GM18870 (cell line): ENCODE measurements around the gene MT1B.

ENCODE experiments used
- ATAC-seq: cut with Tn5 transposase; IDR thresholded peaks from one replicate; pipeline ENCODE4 v1.9.1; 2021; ENCODE audit warnings: moderate library complexity; ENCODE audit not compliant: unreplicated experiment

Gene MT1B

GRCh38 chr16:56683424-56684172 lies 31.9 kb downstream of the MT1B start:
- no peak for ATAC-seq

DNA sequence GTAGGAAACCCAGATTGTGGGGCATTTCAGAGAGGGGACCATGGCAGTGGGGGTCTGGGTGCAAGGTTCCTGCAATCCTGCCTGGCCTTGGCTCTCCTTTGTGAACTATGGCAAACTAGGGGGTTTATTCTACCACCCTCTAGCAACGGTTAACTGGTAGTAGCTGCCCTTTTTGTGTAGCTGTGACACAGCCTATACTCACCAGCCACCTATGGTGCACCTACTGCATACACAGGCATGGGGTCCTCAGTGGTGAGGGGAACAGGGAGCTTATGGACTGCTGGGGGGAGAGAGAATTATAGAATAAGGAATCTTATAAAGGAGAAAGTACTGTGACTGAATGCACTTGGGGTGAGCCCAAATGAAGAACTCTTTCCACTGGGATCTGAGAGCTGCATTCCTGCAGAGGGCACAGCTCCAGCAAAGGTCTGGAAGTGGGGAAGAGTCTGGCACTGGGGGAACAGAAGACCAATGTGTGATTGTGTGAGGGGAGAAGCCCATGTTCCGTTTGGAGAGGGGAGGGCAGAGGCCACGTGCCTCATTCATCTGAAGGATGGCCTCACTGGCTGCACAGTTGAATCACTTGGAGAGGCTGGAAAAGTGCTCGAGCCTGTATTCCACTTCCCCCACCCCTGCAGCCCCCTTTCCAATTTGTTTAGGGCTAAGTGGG lies 32.7 kb downstream of the MT1B start:
- ATAC-seq, result no peak

- no peak for ATAC-seq
Measured at GRCh38 chr16:56684926-56685590, 33.4 kb downstream of the MT1B start.

DNA sequence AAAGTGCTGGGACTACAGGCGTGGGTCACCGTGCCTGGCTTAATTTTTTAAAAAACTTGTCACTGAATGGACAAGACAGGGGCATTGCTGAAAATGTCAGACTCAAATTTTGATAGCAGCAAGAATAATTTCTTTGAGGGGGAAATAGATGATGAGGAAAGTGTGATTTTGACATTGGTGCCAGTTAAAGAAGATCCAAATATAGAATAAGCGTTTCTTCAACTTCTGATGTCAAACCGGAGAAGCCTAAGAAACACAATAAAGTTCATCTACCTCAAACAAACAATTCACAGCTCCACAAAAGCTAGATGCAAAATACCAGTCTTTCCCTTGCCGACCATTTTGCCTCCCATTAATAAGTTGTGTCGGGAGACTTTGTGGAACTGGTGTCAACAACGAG lies 35.1 kb downstream of the MT1B start:
- no peak for ATAC-seq

DNA sequence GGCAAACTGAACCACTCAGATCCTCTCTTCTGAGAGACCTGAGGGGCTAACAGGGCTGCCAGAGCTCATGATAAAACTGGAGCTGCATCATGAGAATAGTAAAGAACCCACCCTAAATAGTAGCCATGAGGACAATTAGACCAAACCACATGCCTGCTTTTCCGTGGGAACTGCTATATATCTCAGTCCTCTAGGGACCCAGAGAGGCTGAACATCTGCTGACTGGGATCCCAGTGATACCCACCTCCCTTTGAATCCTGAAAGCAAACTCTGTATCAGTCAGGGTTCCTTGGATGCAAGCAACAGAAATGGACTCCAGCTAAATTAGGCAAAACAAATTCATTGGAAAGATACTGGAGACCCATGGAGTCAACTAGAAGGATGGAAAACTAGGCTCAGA lies 37.1 kb downstream of the MT1B start:
- ATAC-seq, result no peak

DNA sequence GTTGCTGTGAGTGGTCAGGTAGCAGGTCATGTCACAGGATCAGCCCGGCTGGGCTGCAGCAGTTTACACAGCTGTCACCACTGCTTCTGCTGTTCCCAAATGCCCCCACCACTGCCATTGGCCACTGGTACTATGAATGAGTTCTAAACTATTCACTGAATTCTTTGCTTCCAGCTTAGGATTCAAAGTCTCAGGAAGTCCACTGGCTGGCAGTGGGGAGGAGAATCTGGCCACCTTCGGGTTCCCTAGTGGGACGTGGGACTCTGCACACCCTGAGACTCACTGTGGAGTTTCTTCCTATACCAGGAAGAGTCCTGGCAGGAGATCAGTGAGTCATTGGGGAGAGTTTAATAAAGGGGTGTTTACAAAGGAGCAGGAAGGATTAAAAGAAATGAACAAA lies 37.5 kb downstream of the MT1B start:
- no peak for ATAC-seq

DNA sequence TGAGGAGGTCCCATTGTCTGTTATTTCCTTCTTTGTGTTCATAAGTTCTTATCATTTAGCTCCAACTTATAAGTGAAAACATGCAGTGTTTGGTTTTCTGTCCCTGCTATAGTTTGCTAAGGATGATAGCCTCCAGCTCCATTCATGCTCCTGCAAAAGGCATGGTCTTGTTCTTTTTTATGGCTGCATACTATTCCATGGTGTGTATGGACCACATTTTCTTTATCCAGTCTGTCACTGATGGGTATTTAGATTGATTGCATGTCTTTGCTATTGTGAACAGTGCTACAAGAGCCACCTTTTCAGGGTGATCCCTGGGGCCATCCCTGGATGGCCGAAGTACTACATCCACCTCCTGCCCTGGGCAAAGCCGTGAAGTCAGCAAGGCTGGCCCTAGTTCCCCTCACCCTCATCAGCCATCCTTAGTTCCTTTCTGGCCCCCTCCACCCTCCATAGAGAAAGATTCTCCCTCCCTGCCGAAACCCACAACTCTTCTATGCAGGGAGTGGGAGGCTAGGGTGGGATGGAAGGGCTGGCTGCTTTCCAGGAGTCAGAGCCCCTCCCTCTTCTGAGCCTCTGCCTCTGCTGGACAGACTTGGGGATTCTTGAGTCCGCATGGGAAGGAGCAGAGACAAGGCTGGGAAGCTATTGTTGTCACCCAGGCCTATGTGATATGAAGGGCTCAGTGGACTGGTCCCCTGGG lies 38.9 kb downstream of the MT1B start:
- ATAC-seq, result no peak

GRCh38 chr16:56691885-56692284 lies 40.2 kb downstream of the MT1B start:
- no peak for ATAC-seq

- ATAC-seq, result no peak
Measured at GRCh38 chr16:56695246-56695645, 43.6 kb downstream of the MT1B start.

- ATAC-seq, result no peak
Measured at GRCh38 chr16:56697456-56698155, 45.9 kb downstream of the MT1B start.

- no peak for ATAC-seq
Measured at GRCh38 chr16:56700195-56700594, 48.5 kb downstream of the MT1B start.

DNA sequence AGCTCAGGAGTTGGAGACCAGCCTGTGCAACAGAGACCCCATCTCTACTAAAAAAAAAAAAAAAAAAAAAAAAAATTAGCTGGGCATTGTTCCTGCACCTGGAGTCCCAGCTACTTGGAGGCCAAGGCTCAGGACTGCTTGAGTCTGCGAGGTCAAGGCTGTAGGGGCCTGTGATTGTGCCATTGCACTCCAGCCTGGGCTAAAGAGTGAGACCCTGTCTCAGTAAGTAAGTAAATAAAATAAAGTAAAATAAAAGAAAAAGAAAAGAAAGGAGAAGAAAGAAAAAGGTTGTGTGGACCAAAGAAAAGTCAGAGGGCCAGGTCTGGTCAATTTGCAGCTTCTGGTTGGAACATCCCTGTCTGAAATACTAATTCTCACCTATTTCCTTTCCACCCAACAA lies 48.9 kb downstream of the MT1B start:
- ATAC-seq, result no peak

GRCh38 chr16:56701534-56701933 lies 49.8 kb downstream of the MT1B start:
- ATAC-seq, result no peak
